Stomach (tissue), 4 donors: ENCODE results near the gene ATG4D.

Experiments
- EP300 ChIP-seq: sonication (generic); formaldehyde crosslinking; IDR thresholded peaks from one replicate; pipeline ENCODE4 v1.6.1; 2017; ENCODE audit warnings: antibody characterized with exemption
- POLR2A ChIP-seq, 4 donors: fragments of 450-650 bp; IDR thresholded peaks; one replicate each; pipeline ENCODE4 v1.6.1; 2016; ENCODE audit warnings: antibody characterized with exemption in 4 of 4, control low read depth in 2 of 4, mild to moderate bottlenecking in 1 of 4, moderate library complexity in 1 of 4
- POLR2AphosphoS5 ChIP-seq, 3 donors: sonication (generic); formaldehyde crosslinking; IDR thresholded peaks; one replicate each; pipeline ENCODE4 v1.6.1; 2016; ENCODE audit warnings: antibody characterized with exemption in 3 of 3
- TF ChIP-seq, protein P1 (sequence below), 7 experiments: fragments of 450-650 bp in 4 of 7; fragments of 200-600 bp in 3 of 7; sonication (generic) in 3 of 7; IDR thresholded peaks; one replicate each; pipeline ENCODE4 v1.5.1; 2016 to 2019; ENCODE audit warnings: antibody characterized with exemption in 7 of 7, control low read depth in 2 of 7, mild to moderate bottlenecking in 1 of 7

DNA sequence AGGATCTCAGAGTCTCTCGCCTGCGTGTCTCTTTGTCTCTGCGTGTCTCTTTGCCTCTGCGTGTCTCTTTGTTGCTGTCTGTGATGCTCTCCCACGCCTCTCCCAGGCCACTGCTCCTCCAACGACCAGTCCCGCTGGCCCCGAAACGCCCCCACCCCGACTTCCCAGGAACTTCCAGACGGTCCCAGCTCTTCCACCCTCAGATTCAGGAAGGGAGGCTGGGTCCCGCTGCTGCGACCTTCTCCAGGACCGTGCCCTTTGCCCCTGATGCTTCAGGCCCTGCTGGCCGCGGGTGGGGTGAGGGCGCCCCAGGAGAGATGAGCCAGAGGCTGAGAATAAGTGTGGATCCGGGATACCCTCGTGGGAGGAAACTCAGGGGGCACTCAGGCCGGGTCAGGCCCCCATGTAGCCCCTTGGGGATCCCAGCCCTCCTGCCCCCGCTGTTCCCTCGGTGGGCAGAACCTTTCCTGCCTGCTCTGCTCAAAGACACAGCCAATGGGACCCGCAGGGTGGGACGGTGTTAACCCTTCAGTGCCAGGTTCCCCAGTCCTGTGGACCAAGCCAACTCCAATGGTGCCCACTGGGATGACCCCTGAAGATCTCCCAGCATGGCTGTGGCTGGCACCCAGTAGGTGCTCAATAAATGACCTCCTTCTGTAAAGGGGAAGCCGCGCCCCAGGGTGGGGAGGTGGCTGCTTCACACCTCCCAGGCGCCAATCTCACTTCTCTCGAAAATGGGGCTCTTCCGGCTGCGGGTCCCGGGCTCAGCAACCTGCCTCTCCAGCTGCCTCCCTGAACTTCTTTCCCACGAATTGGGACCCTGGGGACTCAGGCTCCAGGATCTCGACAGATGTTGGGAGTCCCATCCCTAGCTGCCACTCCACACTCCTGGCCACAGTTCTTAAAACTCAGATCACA lies 25.0 kb upstream of the ATG4D start:
- TF ChIP-seq, protein P1, sequence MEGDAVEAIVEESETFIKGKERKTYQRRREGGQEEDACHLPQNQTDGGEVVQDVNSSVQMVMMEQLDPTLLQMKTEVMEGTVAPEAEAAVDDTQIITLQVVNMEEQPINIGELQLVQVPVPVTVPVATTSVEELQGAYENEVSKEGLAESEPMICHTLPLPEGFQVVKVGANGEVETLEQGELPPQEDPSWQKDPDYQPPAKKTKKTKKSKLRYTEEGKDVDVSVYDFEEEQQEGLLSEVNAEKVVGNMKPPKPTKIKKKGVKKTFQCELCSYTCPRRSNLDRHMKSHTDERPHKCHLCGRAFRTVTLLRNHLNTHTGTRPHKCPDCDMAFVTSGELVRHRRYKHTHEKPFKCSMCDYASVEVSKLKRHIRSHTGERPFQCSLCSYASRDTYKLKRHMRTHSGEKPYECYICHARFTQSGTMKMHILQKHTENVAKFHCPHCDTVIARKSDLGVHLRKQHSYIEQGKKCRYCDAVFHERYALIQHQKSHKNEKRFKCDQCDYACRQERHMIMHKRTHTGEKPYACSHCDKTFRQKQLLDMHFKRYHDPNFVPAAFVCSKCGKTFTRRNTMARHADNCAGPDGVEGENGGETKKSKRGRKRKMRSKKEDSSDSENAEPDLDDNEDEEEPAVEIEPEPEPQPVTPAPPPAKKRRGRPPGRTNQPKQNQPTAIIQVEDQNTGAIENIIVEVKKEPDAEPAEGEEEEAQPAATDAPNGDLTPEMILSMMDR (IDR thresholded peaks at IDR 0.05), result no peak
- no peak for TF ChIP-seq EP300
- no peak for TF ChIP-seq POLR2AphosphoS5 (IDR thresholded peaks at IDR 0.05)
- TF ChIP-seq POLR2A (IDR thresholded peaks at IDR 0.05), result no peak
